MM.1S (cell line): Measurements from ENCODE around the gene PHF1.

ENCODE experiments used
- CTCF ChIP-seq: fragments of 300-600 bp; sonication (generic); IDR thresholded peaks from 2 replicates; pipeline ENCODE4 v1.5.1; 2016; ENCODE audit warnings: antibody characterized with exemption, low read length, mixed read lengths
- EZH2 ChIP-seq: fragments of 300-600 bp; sonication (generic); optimal IDR thresholded peaks from 2 replicates; pipeline ENCODE3; 2017; ENCODE audit warnings: low read depth, mild to moderate bottlenecking, antibody characterized with exemption, low read length, mixed read lengths

- TF ChIP-seq CTCF (no peak), EZH2 (no peak)
Measured at GRCh38 chr6:33443025-33443424, 32.2 kb downstream of the PHF1 start.
